ENCODE data around the gene ATRIP.
"Not testable (repeated sequence)": the region's sequence is repeated elsewhere in the genome, so short reads cannot be mapped to it uniquely, and the experiment has no call there.

The ATRIP gene

DNA sequence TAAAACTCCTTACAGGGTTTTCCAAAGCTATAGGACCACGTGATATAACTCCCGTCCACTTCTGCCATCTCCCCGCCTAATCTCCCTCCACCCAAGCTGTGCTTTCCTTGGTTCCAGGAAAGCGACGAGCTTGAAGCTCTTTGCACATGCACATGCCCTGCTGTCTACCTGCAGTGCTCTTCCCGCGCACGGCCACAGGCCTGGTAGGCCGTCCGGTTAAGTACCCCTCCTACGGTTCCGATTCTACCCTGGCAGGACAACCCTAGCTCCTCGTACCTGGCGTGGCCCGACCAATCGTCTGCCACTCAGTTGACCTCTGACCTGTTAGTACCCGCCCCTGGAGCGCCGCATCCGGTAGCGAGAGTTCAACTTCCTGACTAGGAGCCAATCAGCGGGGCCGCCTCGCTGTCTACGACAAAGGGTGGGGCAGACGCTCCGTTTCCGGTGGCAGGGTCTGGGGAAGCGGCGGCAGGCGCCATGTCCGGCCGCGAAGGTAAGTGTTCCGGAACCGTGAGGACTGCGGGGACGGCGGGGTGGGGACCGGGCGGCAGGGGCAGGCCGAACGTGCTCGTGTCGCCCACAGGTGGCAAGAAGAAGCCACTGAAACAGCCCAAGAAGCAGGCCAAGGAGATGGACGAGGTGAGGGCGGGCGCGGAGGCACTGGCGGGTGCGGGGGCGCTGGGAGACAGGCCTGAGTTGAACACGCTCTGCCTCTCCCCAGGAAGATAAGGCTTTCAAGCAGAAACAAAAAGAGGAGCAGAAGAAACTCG is 6.5 kb upstream of the ATRIP start, which contains the start of the genes CCDC51 and TMA7:
TSS of gene CCDC51 (minus strand) at position 300 of the 770 bp plus-strand sequence. CDS start 4,991 bp downstream, outside the sequence.
TSS of gene TMA7 (plus strand) at position 438 of the 770 bp plus-strand sequence. CDS start at position 478, 40 bp downstream.
- DNase-seq, result peak; percentile 95 to 98 (median 98)

DNA sequence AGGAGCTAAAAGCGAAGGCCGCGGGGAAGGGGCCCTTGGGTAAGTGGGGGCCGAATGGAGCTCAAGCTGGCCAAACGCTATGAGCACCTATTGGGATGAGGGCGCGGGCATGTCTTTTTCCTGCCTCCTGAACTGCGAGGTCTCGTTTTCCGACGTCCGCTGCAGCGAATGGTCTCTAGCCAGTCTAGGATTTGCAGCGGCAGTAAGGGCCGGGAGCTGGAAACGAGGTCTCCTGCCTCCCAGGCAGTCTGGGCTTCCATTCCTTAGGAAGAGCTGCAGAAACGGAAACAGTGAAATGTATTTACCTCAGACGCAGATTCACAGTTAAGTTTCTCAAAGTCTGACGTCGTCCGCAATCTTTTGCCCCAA is 6.0 kb upstream of the ATRIP start:
- peak in 2 of 5 experiments; percentile 20 to 33 for DNase-seq

DNA sequence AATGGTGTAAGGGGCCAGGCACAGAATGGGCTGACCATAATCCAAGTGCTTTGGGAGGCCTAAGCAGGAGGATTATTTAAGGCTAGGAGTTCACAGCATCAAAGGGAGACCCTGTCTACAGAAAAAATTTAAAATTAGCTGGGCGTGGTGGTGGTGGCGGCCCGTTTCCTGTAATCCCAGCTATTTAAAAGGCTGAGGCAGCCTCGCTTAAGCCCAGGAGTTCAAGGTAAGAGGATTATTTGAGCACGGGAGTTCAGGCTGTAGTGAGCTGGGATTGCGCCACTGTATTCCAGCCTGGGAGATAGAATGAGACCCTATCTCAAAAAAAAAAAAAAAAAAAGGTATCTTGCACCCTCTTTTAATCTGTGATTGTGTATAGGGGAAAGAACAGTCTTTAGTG is 4.6 kb upstream of the ATRIP start:
- no peak for DNase-seq

DNA sequence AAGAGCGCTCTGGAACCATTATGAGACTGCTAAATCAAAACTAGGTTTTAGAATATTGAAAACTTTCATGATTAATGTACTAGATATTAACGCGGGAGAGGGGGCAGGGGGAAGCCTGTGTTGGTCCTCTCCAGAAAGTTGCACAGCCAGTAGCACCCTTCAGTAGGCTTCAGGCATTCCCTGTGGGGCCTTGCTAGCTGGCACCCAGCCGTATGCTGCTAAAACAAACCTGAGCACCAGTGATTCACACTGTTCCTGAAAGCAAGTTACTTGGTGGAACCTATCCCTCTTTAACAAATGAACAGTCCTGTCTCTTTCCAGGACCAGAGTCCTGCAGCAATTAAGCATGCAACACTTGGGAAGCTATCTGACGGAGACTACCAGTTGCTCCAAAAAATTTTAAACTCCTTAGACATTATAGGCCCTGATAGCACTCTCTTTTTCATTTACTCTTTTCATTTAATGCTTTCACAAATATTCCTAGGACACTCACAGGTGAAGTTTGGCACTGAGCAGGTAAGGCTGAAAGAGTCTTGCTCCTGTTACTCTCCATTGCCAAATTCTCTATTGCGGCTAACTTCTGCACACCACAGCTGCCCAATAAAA is 1.2 kb upstream of the ATRIP start:
- DNase-seq, result no peak

DNA sequence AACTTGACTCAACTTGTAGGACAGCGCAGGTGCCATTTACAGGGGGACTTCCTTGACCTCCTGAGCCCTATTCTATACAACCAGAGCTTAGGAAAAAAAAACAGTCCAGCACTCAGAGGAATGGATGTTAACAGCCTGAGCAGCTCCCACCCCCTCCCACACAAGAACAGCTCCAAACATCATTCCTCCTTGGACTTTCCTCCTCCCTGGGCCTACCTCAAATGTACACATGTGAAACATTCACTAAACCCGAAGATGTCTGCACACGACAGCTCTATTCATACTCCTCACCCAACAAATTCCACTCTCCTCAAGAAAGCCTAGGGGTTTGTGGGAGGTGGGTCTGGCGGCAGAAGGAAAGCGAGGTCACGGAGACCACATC is 503 bp upstream of the ATRIP start:
- no peak for DNase-seq

DNA sequence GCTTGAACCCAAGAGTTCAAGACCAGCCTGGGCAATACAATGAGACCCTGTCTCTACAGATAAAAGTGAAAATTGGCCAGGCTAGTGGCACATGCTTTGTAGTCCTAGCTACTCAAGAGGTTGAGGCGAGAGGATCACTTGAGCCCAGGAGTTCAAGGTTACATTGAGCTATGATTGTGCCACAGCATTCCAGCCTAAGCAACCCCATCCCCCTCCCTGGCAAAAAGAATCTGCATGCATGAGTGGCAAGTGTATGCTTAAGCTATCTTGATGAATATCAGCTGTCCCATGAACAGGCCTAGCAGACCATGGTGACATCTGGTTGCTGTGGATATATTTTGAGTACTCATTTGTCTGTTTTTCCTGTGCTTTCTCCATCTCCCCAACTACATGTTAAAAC is 4.7 kb downstream of the ATRIP start:
- DNase-seq, result no peak

DNA sequence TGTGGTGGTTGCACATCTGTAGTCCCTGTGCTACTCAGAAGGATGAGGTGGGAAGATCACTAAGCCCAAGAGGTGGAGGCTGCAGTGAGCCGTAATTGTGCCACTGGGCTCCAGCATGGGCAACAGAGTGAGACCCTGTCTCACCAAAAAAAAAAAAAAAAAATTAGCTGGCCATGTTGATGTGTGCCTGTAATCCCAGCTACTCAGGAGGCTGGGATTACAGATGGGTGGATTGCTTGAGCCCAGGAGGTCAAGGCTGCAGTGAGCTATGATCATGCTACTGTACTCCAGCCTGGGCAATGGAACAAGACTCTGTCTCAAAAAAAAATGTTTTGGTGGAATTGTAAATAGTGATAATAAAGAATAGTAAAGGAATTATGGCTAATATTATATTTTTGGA is 9.9 kb downstream of the ATRIP start:
- no peak for DNase-seq

DNA sequence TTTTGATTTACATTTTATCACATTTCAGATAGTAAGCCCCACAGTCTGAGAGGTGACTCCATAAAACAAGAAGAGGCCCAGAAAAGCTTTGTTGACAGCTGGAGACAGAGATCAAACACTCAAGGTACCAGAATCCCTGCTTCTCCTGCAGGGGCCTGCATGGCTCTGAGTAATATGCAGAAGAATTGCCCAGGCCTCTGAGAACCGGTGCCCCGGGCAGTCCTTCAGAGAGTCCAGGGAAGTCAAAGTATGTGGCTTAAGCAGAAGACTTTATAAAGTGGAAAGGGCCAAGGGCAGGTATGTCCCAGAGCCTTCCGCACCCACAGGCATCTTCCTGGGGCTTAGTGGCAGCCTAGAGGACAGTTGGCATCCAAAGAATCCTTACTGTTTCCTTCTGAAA is 12.8 kb downstream of the ATRIP start:
- DNase-seq, result no peak

DNA sequence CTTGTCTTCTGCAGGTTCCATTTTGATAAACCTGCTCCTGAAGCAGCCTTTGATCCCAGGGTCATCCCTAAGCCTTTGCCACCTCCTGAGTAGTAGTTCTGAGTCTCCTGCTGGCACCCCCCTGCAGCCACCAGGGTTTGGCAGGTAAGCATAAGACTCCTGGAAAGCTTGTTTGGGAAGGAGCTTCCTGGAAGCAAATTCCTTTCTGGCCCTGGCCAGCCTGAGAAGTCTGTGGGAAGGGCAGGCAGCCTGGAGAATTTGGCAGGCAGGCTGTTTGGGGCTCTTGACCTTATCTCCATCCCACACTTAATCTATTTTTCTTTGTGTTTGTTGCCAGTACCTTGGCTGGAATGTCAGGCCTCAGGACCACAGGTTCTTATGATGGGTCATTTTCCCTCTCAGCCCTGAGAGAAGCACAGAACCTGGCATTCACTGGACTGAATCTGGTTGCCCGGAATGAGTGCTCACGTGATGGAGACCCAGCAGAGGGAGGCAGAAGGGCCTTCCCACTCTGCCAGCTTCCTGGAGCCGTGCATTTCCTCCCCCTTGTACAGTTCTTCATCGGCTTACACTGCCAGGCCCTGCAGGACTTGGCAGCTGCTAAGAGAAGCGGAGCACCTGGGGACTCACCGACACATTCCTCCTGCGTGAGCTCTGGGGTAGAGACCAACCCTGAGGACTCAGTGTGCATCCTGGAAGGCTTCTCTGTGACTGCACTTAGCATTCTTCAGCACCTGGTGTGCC is 13.4 kb downstream of the ATRIP start:
- DNase-seq, result no peak

DNA sequence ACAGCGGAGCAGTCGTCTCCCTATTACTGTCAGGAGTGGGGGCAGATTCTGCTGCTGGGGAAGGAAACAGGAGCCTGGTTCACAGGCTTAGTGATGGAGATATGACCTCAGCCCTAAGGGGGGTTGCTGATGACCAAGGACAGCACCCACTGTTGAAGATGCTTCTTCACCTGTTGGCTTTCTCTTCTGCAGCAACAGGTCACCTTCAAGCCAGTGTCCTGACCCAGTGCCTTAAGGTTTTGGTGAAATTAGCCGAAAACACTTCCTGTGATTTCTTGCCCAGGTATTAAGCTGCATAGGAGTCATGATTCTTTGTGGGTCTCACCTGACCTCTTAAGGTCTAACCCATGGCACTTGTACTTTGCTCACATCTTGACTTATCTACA is 14.0 kb downstream of the ATRIP start:
- no peak for DNase-seq

DNA sequence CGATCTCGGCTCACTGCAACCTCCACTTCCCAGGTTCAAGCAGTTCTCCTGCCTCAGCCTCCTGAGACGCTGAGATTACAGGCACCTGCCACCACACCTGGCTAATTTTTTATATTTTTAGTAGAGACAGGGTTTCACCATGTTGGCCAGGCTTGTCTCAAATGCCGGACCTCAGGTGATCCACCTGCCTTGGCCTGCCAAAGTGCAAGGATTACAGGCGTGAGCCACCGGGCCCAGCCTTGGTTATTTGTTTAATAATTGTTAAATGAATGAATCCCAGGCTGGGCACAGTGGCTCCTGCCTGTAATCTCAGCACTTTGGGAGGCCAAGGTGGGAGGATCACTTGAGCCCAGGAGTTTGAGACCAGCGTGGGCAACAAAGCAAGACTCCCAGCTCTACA is 15.2 kb downstream of the ATRIP start:
- not testable (repeated sequence) for DNase-seq

DNA sequence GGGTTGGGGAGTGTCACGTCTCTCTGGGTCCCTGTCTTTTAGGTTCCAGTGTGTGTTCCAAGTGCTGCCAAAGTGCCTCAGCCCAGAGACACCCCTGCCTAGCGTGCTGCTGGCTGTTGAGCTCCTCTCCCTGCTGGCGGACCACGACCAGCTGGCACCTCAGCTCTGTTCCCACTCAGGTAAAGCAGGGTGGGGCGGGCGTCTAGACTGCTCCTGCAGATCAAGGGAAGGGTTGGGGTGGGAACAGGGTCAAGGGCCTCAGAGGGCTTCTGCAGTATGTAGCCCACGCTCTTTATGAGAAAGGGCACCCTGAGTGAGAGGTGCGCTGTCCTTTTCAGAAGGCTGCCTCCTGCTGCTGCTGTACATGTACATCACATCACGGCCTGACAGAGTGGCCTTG is 17.2 kb downstream of the ATRIP start:
- no peak for DNase-seq

DNA sequence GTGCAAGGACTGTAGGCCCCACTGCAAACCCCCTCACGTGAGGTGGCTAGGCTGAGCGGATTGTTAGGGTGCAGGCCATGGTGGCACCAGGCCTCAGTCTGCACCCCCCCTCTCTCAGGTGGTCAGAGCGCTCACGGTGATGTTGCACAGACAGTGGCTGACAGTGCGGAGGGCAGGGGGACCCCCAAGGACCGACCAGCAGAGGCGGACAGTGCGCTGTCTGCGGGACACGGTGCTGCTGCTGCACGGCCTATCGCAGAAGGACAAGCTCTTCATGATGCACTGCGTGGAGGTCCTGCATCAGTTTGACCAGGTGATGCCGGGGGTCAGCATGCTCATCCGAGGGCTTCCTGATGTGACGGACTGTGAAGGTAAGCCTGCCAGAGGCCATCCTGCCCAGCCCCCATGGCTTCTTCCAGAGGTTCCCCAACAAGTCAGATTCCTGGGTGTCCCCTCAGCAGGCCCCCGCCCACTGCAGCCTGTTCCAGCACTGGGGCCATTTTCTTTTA is 18.2 kb downstream of the ATRIP start:
- DNase-seq, result no peak

DNA sequence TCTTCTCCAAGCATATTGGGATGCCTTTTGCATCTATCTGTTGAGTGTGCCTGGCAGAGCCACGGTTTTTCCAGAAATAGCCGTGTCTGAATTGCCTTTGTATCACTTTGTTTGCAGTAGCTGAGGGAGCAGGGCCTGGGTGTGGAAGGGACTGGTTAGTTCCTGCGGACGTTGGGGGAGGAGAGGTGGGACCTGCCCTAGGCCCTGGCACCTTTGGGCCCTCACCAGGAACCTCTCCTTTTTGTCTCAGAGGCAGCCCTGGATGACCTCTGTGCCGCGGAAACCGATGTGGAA is 18.6 kb downstream of the ATRIP start:
- DNase-seq, result no peak

DNA sequence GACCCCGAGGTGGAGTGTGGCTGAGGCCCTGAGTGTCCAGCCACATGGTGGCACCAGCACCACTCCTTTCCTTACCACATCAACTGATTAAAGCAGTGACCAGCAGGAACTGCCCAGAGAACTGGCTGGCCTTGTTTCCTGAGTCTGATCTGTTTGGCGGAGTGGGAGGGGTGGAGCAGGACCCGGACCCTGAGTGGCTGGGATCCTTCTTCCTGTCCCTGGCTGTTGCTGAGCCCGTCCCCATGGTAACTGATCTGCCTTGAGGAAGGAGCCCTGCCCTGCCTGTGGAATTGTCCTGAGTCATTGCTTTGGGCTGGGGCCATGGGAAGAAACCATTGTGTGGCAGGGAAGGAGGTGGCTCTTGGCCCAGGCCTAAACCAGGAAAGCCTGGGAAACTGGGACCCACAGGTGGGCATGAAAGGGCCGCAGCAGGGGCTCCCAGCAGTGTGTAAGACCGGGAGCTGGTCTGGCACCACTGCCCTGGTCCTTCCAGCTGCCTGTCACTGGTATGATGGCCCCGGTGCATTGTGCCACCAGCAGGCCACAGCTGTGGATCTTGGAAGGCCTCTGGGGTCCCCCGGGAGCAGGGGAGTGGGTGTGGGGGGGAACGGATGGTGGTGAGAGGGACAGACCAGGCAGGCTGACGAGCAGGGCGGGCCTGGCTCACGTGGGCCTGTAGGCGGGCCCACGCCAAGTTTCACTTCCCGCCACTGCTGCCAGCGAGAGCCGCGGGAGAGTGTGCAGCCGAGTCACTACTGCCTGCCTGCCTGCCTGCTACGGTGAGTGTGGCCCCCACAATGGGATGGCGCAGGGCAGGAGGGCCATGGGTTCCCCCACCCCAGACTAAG is 19.2 kb downstream of the ATRIP start:
- DNase-seq, result peak; percentile 49 to 91 (median 66)

DNA sequence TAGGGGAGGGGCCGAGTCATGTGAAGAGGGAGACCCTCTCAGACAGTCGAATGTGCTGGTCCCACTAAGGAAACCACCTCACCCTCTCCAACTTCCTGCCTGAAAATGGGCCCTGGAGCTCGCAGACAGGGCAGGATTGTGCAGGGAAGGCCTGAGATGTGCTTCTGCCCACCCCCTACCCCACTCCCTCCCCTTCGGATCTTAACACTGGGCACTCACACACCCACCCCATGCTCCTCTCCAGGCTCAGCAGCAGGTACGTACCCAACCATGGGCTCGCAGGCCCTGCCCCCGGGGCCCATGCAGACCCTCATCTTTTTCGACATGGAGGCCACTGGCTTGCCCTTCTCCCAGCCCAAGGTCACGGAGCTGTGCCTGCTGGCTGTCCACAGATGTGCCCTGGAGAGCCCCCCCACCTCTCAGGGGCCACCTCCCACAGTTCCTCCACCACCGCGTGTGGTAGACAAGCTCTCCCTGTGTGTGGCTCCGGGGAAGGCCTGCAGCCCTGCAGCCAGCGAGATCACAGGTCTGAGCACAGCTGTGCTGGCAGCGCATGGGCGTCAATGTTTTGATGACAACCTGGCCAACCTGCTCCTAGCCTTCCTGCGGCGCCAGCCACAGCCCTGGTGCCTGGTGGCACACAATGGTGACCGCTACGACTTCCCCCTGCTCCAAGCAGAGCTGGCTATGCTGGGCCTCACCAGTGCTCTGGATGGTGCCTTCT is 20.0 kb downstream of the ATRIP start:
- peak in 3 of 5 experiments; percentile 11 to 71 (median 27) for DNase-seq

DNA sequence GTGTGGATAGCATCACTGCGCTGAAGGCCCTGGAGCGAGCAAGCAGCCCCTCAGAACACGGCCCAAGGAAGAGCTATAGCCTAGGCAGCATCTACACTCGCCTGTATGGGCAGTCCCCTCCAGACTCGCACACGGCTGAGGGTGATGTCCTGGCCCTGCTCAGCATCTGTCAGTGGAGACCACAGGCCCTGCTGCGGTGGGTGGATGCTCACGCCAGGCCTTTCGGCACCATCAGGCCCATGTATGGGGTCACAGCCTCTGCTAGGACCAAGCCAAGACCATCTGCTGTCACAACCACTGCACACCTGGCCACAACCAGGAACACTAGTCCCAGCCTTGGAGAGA is 20.5 kb downstream of the ATRIP start:
- no peak for DNase-seq

DNA sequence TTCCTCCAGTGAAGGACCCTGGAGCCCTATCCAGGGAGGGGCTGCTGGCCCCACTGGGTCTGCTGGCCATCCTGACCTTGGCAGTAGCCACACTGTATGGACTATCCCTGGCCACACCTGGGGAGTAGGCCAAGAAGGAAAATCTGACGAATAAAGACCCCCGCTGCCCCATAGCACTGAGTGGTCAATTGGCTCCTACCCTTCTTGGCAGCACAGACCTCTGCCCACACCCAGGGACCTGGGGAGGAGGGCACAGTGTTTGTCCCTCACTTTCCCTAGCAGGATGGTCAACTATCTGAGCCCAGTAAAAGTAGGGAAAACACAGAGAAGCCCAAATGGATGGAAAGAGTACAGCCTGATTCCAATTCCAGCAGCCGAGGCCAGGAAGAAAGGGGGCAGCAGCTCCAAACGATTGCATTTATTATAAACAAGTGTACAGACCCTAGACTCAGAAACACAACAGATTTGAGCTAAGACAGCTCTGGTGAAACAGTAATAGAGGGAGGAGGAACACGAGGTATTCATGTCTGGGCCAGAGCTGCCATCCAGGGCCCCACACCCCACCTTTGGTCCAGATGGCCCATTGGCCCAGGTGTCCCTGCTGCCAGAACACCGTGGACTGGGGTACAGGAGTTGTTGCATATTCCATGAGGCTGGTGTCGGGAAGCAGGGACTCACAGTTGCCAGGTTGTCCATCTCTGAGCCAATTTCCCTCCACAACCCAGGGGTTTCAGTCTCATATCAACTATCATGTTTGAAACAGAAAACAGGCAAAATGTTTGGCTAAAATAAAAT is 21.1 kb downstream of the ATRIP start:
- no peak for DNase-seq

DNA sequence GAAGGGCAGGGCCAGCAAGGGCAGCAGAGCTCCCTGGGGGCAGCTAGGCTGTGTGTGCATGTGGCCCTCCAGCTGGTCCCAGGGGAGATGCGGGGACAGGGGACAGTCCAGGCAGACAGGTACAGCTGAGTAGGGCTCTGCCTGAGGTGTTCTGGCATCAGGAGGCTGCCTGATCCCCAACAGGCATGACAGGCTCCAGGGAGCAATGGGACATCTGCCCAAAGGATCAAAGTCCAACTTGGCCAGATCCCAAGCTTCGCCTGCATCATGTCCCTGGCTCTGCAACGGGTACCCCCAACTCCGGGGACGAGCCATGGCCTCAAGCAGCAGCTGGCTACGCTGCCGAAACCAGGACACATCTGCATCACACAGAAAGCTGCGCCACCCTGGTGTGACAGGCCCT is 21.8 kb downstream of the ATRIP start:
- DNase-seq, result no peak

DNA sequence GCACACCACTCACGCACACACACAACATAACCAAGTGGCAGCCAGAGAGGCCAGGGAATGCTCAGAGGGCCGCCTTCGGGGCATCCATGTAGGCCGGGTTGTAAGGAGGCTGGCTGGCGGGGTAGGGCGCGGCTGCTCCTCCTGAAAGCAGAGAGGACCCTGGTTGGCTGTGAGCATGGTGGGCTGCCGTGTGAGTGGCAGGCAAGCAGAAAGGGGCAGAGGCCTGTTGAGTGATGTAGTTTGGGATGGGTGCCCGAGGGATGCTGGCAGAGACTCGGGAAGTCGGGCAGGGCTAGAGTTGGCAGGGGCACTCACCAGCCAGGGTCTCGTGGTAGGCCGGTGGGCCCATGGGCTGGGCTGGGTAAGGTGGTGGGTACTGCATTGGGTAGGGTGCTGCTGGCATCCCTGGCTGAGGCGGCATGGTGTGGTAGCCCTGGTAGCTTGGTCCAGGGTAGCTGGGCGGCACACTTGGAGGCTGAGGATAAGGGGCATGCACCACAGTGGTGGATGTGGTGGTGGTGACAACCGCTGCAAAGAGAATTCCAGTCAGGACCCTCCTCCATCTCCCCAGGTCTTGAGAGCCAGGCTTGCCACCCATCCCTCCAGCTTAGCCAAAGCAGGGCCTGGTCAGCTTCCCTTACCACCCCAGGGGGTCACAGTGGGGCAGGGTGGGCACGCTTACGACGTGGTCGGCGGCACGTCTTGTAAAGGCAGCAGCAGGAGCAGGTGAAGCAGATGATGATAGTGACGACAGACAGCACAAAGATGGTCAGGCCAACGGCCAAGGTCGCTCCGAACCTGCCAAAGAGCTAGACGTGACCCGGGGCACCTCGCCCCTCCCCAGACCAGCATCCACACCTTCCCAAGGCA is 22.7 kb downstream of the ATRIP start:
- DNase-seq, result no peak

Data from T-helper 2 cell (primary cell).